ENCODE results near the gene DSTYK.
A peak's percentile ranks its signal among the peaks of the same experiment; 100 is the strongest.

GRCh38 chr1:205121660-205122488 lies 89.6 kb downstream of the DSTYK start, which contains the start of gene RBBP5:
- TF ChIP-seq POLR2AphosphoS5 (IDR thresholded peaks at IDR 0.05; ENCODE audit: borderline replicate concordance, low read depth, low read length) = peak; percentile 91
- no peak for TF ChIP-seq EZH2 (IDR thresholded peaks at IDR 0.05)
- TF ChIP-seq FOXP2 (optimal IDR thresholded peaks at IDR 0.05; ENCODE audit: control extremely low read depth, extremely low read length, insufficient read depth) = peak; percentile 8

All from SK-N-MC (cell line).